Measurements from ENCODE around the gene COG4.
A peak's percentile ranks its signal among the peaks of the same experiment; 100 is the strongest.

The COG4 gene

DNA sequence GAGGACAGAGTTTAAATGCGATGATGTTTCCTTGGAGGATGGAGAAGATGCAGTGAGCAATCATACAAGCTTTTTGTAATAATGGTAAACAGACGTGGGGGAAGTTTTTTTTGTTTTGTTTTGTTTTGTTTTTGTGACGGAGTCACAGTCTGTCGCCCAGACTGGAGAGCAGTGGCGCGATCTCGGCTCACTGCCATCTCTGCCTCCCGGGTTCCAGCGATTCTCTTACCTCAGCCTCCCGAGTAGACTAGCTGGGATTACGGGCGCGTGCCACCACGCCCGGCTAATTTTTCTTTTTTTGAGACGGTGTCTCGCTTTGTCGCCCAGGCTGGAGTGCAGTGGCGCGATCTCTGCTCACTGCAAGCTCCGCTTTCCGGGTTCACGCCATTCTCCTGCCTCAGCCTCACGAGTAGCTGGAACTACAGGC lies 1.1 kb upstream of the COG4 start:
- peak; percentile 22 for DNase-seq

DNA sequence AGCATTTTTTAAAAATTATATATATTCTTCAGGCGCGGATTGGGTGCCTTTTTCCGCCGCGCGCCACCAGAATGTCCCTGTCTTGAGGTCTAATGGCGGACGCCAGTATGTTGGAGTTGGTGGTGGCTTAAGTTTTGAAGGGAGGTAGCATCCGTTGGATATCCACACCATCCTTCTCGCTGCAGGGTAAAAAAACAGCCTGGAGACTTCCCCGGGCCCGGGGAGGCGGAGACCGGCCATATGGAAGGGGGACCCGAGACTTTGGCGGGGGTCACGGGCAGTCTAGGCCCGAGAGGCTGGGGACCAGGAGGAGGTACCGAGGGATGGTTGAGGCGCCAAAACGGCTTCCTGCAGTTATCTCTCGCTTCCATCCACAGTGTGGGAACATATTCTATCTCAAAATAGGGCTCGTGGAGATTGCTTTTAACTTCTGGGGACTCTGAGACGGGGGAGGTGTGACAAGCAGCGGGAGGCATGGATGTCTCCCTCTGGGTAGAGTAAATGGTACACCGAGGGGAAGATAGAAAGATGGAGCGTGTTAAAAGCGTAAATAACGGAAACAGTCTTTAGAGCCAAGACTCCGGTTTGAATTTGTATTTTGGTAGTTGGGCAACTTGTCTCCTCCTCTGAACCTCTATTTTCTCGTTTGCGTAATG lies 517 bp upstream of the COG4 start, which contains the start of gene SF3B3:
TSS of gene SF3B3 (plus strand) at position 74 of the 656 bp plus-strand sequence. CDS start 2,841 bp downstream, outside the sequence.
- peak; percentile 73 for DNase-seq

- DNase-seq, result no peak
Measured at GRCh38 chr16:70522216-70523075, 908 bp downstream of the COG4 start.

DNA sequence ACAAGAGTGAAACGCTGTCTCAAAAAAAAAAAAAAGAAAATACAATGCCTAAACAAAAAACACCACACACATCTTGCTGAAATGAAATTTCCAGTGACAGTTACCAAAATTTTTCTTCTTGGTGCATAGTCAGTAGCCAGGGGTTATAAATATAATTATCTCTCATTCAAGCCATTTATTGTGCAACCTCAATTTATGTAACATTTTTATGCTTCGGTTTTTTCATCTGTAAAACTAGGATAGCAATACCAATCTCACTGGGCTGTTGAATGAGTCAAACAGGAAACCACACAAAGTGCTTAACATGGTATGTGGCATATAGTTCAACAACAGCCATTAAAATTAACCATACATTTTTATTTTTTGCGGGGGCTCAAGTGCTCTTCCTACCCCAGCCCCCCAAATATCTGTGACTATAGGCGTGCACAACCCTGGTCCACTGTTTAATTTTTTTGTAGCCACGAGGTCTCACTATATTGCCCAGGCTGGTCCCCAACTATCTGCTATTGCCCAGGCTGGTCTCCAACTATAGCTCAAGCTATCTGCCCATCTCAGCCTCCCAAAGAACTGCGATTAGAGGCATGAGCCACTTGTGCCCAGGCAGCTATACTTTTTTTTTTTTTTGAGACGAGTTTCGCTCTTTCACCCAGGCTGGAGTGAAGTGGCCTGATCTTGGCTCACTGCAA lies 2.6 kb downstream of the COG4 start:
- DNase-seq, result no peak

- no peak for DNase-seq
Measured at GRCh38 chr16:70512456-70512855, 10.9 kb downstream of the COG4 start.

GRCh38 chr16:70511833-70512232 lies 11.5 kb downstream of the COG4 start:
- DNase-seq, result no peak

DNA sequence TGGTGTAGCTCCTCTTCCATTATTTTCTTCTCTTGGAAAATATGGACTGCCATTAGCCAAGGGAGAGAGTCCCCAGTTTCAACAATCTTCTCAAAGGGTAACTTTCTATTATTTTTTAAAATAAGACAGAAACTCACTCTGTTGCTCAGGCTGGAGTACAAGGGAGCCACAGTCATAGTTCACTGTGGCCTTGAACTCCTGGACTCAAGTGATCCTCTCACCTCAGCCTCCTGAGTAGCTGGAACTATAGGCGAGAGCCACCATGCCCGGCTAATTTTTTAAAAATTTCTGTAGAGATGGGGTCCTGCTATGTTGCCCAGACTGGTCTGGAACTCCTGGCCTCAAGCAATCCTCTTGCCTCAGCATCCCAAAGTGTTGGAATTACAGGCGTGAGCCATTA lies 13.1 kb downstream of the COG4 start:
- DNase-seq, result no peak

- no peak for DNase-seq
Measured at GRCh38 chr16:70508752-70509151, 14.6 kb downstream of the COG4 start.

DNA sequence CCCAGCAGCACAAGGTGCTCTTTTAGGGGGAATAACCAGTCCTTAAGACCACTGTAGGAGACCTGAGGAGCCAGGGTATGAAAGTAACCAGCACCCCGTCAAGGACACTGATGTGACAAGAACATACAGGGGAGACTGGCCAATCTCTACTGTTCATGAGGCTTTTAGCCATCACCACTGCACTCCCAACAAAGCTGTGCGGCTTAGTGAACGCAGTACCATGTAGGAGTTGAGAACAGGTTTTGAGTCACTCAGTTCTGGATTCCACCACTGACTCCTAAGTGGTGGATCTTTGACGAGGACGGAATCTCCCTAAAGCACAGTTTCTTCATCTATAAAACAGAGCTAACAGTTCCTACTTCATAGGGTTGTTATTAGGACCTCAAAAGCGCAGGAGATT lies 26.8 kb downstream of the COG4 start:
- no peak for DNase-seq

DNA sequence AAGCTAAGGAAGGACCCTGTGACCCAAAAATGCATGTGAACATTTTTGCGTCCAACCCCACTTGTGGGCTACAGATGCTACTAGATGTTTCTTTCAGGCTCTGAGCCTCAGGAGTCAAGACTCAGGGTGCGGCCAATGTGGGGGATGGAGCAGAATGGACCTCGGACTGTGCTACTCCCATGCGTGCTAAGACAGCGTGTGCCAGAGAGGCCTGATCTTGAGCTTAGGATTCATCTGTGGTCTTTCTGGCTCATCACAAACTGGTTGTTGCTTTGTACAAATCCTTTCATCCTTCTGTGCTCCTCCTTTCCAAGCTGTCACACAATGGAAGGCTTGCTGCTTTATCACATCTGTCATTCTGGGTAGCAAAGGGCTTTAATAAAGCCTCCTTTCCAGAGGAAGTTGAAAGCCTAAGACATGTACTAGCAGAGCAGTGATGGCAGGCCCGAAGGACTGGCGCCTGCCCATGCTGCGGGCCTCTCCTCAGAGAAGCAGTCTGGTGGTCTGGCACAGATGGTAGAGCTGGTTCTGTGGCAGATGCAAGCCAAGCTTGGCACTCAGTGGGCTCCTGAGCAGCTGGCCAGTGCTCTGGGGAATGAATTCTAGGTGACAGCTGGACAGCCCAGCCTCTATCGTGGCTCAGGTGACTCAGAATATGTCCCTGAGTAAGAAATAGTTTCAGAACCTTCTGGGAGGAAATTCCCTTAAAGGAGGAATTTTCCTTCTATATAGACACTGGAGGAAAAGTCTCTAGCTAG lies 27.8 kb downstream of the COG4 start:
- DNase-seq, result no peak

GRCh38 chr16:70494777-70495176 lies 28.6 kb downstream of the COG4 start:
- DNase-seq, result no peak

- no peak for DNase-seq
Measured at GRCh38 chr16:70494202-70494770, 29.1 kb downstream of the COG4 start.

DNA sequence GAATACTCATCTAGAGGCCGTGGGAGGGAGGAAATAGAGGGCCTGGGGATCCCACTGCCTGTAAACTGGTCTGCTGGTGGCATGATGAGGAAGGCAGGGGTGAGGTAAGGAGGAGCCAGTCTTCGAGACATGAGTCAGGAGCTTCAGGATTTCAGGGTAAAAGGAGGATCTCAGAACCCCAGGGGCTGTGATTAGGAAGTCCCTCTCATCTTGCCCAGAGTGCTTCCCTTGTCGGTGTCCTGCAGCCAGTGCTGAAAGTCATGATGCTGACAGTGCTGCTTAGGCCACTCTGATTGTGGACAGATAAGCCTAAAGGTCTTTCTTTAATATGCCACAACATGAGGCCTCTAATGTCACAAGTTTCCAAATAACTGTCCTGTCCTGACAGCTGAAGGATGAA lies 29.6 kb downstream of the COG4 start:
- no peak for DNase-seq

- DNase-seq, result no peak
Measured at GRCh38 chr16:70490261-70490660, 33.1 kb downstream of the COG4 start.

GRCh38 chr16:70484867-70485266 lies 38.5 kb downstream of the COG4 start:
- no peak for DNase-seq

DNA sequence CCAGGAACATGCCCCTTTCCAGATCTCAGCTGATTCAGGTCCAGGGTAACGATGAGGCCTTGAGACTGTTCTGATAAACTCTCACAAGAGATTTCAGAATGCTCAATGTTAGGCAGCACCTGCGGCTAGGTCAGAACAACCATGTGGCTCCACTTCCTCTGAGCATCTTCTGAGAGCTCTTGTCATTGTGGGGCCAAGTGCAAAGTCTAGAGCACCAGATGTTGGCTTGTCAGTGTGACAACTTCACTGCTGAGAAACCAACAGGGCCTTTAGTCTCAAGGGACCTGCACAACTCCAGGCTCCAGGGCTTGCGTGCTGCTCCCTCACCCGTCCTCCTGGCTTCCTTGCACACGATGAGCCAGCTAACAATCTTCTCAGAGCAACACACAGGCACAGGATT lies 39.9 kb downstream of the COG4 start:
- DNase-seq, result no peak

DNA sequence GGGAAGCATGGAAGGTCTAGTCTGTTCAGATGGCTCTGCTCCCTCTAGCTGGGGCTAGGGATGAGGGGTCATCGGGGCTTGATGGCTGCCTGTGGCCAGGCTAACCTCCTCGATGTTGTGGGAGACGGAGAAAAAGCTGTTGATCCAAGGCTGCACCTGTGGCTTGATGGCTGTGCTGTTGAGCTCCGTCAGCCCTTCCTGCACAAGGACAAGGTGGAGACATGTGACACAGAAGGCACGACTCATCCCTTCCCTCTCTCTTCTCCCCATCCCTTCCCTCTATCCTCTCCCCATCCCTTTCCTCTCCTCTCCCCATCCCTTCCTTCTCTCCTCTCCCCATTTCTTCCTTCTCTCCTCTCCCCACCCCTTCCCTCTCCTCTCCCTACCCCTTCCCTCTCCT lies 40.7 kb downstream of the COG4 start:
- DNase-seq, result no peak

- DNase-seq, result no peak
Measured at GRCh38 chr16:70481929-70482536, 41.3 kb downstream of the COG4 start.

- no peak for DNase-seq
Measured at GRCh38 chr16:70480127-70481105, 42.9 kb downstream of the COG4 start.

DNA sequence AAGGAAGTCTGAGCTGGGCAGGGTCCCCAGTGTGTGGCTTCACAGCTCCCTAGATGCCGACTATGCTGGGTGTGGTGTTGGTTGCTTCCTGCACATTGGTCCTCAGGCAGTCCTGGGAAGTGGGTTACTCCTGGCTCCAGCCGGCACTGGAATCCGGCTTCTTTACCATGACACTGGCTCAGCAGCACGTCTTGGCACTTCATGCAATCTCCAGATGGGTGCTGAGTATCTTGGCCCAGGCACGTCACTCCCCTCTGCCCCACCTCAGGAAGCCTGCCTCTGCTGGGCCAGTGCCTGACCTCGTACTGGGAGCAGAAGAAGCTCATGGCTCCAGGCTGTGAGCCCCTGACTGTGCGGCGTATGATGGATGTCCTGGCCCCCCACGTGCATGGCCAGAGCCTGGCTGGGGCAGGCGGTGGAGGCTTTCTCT lies 44.4 kb downstream of the COG4 start:
- DNase-seq, result no peak

DNA sequence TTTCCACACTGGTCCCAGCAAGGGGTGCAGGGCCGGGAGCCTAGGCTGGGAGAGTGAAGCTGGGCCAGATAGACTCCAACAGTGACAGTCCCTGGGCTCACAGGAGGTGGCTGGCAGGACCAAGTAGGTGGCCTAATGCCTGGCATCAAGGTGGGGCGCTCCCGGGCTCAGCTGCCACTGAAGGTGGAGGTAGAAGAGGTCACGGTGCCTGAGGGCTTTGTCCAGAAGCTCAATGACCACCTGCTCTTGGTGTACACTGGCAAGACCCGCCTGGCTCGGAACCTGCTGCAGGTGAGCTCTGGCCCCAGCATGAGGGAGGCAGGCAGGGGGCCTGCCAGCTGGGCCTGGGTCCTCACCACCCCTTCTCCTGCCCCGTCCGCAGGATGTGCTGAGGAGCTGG lies 45.2 kb downstream of the COG4 start:
- no peak for DNase-seq

Measured in activated CD4-positive, alpha-beta T cell treated with anti-CD3 and anti-CD28 coated beads, Interleukin-2, amount 50 U/mL, for 1 hour (primary cell).